HepG2 (cell line): ENCODE measurements around the gene PAPPA. TPM values are rescaled to one million over a fixed set of nuclear protein-coding genes. Genes with fewer than 3 reads are reported as not detected.
A peak's percentile ranks its signal among the peaks of the same experiment; 100 is the strongest.

ENCODE experiments used
- ATAC-seq: fragments of 200-7000 bp; cut with Tn5 transposase; 3 replicates; pipeline ENCODE4 v1.9.1; 2020; ENCODE audit warnings: mild to moderate bottlenecking, moderate library complexity
- BruUV-seq: library from RNA; stranded (reverse); fragments of 400-500 nt; replicated peaks from 2 replicates; lab custom pipeline; 2021; lab: Mats Ljungman, UMichigan
- CTCF ChIA-PET: fragments of 300-600 bp; formaldehyde crosslinking; extraction: SDS; loops from one replicate; lab custom pipeline; 2021; ENCODE audit warnings: low total read pairs, inconsistent platforms, low intra/inter-chr PET ratio; lab: Yijun Ruan, JAX
- POLR2A ChIA-PET: fragments of 350-600 bp; sonication (Branson Sonifier 250); formaldehyde crosslinking; loops from one replicate; lab custom pipeline; 2020; ENCODE audit warnings: antibody characterized with exemption, inconsistent platforms; lab: Yijun Ruan, JAX
- DNase-seq: peaks from one replicate; pipeline ENCODE4 v3.0.0-alpha.2; 2015; ENCODE audit warnings: low spot score
- FAIRE-seq: peaks from 3 replicates; lab custom pipeline; 2011; peaks lifted over from hg19 to GRCh38; lab: Jason Lieb, UNC
- H2AFZ ChIP-seq: one replicate; pipeline ENCODE4 v1.6.1; 2011; ENCODE audit warnings: low read length, inconsistent platforms
- H3K27ac ChIP-seq: fragments of 300-600 bp; 3 replicates; pipeline ENCODE4 v1.8.0; 2011; ENCODE audit warnings: mixed run types, mild to moderate bottlenecking, mixed read lengths, low read length, inconsistent platforms; ENCODE audit not compliant: insufficient read depth; ENCODE audit errors: extremely low read length
- H3K27me3 ChIP-seq, 2 experiments: fragments of 200-600 bp in 1 of 2; 2 replicates in 1 of 2; 3 replicates in 1 of 2; pipeline versions ENCODE4 v1.6.0 to v1.8.0; 2011; ENCODE audit warnings: low read length in 2 of 2, mild to moderate bottlenecking in 2 of 2, moderate library complexity in 2 of 2, inconsistent platforms in 1 of 2; ENCODE audit not compliant: insufficient read depth in 2 of 2, control insufficient read depth in 1 of 2
- H3K36me3 ChIP-seq, 2 experiments: fragments of 200-600 bp in 1 of 2; replicated peaks in 1 of 2; 2 replicates in 1 of 2; 3 replicates in 1 of 2; pipeline versions ENCODE4 v1.5.1 to v1.8.0; 2011; ENCODE audit warnings: low read length in 2 of 2, inconsistent platforms in 1 of 2; ENCODE audit not compliant: insufficient read depth in 2 of 2, control insufficient read depth in 1 of 2
- H3K4me1 ChIP-seq: 2 replicates; pipeline ENCODE4 v1.5.1; 2012; ENCODE audit warnings: low read length, inconsistent platforms; ENCODE audit not compliant: insufficient read depth
- H3K4me2 ChIP-seq: 2 replicates; pipeline ENCODE4 v1.6.0; 2011; ENCODE audit warnings: low read depth, low read length, inconsistent platforms
- H3K4me3 ChIP-seq, 3 experiments: fragments of 200-600 bp in 1 of 3; sonication (generic), shearing (Covaris generic) in 1 of 3; replicated peaks in 1 of 3; 2 replicates each; pipeline ENCODE4 v1.5.1; 2011 to 2016; ENCODE audit warnings: low read length in 3 of 3, inconsistent platforms in 2 of 3, low read depth in 2 of 3, mild to moderate bottlenecking in 2 of 3, control low read depth in 1 of 3, mixed read lengths in 1 of 3; ENCODE audit not compliant: insufficient read depth in 1 of 3
- H3K79me2 ChIP-seq: one replicate; pipeline ENCODE4 v1.6.1; 2011; ENCODE audit warnings: low read length, inconsistent platforms; ENCODE audit not compliant: insufficient read depth
- H3K9ac ChIP-seq: 2 replicates; pipeline ENCODE4 v1.6.0; 2011; ENCODE audit warnings: mild to moderate bottlenecking, low read depth, low read length, inconsistent platforms; ENCODE audit not compliant: insufficient read depth
- H3K9me3 ChIP-seq: 2 replicates; pipeline ENCODE4 v1.5.1; 2012; ENCODE audit warnings: mild to moderate bottlenecking, low read length
- H4K20me1 ChIP-seq: 2 replicates; pipeline ENCODE4 v1.6.0; 2011; ENCODE audit warnings: inconsistent platforms, mild to moderate bottlenecking, low read length, moderate library complexity; ENCODE audit not compliant: insufficient read depth
- BRCA1 ChIP-seq: sonication (generic); formaldehyde crosslinking; IDR thresholded peaks from 2 replicates; pipeline ENCODE4 v1.4.0; 2020; ENCODE audit warnings: missing genetic modification reagents
- FOXA1 ChIP-seq, 2 experiments: fragments of 450-650 bp in 1 of 2; sonication (generic) in 1 of 2; formaldehyde crosslinking in 1 of 2; IDR thresholded peaks; 2 replicates each; pipeline versions ENCODE4 v1.4.0 to v1.6.1; 2016 to 2020; ENCODE audit warnings: missing genetic modification reagents in 1 of 2
- KDM2A ChIP-seq: sonication (generic); formaldehyde crosslinking; IDR thresholded peaks from 2 replicates; pipeline ENCODE4 v1.4.0; 2020; ENCODE audit warnings: low read depth, missing genetic modification reagents, borderline replicate concordance
- NFYC ChIP-seq: IDR thresholded peaks from 2 replicates; pipeline ENCODE4 v1.6.1; 2016; ENCODE audit warnings: missing genetic modification reagents, missing compliant biosample characterization
- POLR2G ChIP-seq: fragments of 200-400 bp; formaldehyde crosslinking; IDR thresholded peaks from 2 replicates; pipeline ENCODE4 v1.6.1; 2018; ENCODE audit warnings: mild to moderate bottlenecking, low read depth, low read length, moderate library complexity
- SALL1 ChIP-seq: sonication (generic); formaldehyde crosslinking; IDR thresholded peaks from 2 replicates; pipeline ENCODE4 v1.8.0; 2022; ENCODE audit warnings: mild to moderate bottlenecking, missing genetic modification reagents
- SOX6 ChIP-seq, 2 experiments: fragments of 450-650 bp in 1 of 2; sonication (generic) in 1 of 2; formaldehyde crosslinking in 1 of 2; IDR thresholded peaks; 2 replicates each; pipeline versions ENCODE4 v1.4.0 to v1.6.1; 2017 to 2020; ENCODE audit warnings: antibody characterized with exemption in 1 of 2, mild to moderate bottlenecking in 1 of 2, missing genetic modification reagents in 1 of 2
- WIZ ChIP-seq: sonication (generic); formaldehyde crosslinking; IDR thresholded peaks from 2 replicates; pipeline ENCODE4 v1.5.1; 2020; ENCODE audit warnings: mild to moderate bottlenecking, missing genetic modification reagents
- ZBTB20 ChIP-seq: sonication (generic); formaldehyde crosslinking; IDR thresholded peaks from 2 replicates; pipeline ENCODE4 v1.8.1; 2023; ENCODE audit warnings: missing genetic modification reagents, low read depth, mild to moderate bottlenecking, borderline replicate concordance
- ZNF207 ChIP-seq: fragments of 450-650 bp; IDR thresholded peaks from 2 replicates; pipeline ENCODE4 v1.6.1; 2016; ENCODE audit warnings: antibody characterized with exemption, borderline replicate concordance
- ZNF263 ChIP-seq: sonication (generic); formaldehyde crosslinking; IDR thresholded peaks from 2 replicates; pipeline ENCODE4 v1.4.0; 2020; ENCODE audit warnings: missing genetic modification reagents
- ZNF552 ChIP-seq: sonication (generic); formaldehyde crosslinking; IDR thresholded peaks from 2 replicates; pipeline ENCODE4 v1.9.0; 2022; ENCODE audit warnings: missing genetic modification reagents, mild to moderate bottlenecking, borderline replicate concordance
- WGBS: methylation state at CpG from one replicate; pipeline ENCODE4 v1.1.6; 2017; ENCODE audit warnings: low lambda C conversion rate; 5-methylcytosine and 5-hydroxymethylcytosine counted together
- in situ Hi-C: cut with HindIII; loops from 2 replicates; pipeline ENCODE4 v1.10.0; 2017; ENCODE audit warnings: low pct_unique_long_range_greater_than_20kb; ENCODE audit not compliant: extremely low pct_ligation_motif_present
- intact Hi-C: fragments of 100-400 bp; cut with micrococcal nuclease; formaldehyde crosslinking; loops from one replicate; pipeline ENCODE4 v1.10.0; 2022; ENCODE audit not compliant: unreplicated experiment
- polyA plus RNA-seq, 8 experiments: library from polyadenylated mRNA; depleted of rRNA in 3 of 8; stranded (reverse) in 7 of 8; unstranded in 1 of 8; fragments of >200 nt; fragmentation: Illumina TruSeq in 4 of 8; extraction: Trizol in 4 of 8; gene quantifications; 2 replicates each; pipeline versions ENCODE4 v1.2.1 to v1.2.3, GENCODE V29; 2011 to 2016; ENCODE audit warnings: low read depth in 4 of 8, missing spikeins in 1 of 8, mixed read lengths in 1 of 8; ENCODE audit not compliant: insufficient read depth in 1 of 8
- total RNA-seq, 5 experiments: library from RNA; depleted of rRNA; stranded (reverse); fragments of >200 nt; fragmentation: Illumina TruSeq; extraction: Trizol; gene quantifications; 2 replicates each; pipeline ENCODE4 v1.2.3, GENCODE V29; 2016; ENCODE audit warnings: low read depth in 1 of 5
- TF ChIP-seq, protein P1 (sequence below): sonication (generic); formaldehyde crosslinking; IDR thresholded peaks from 2 replicates; pipeline ENCODE4 v1.8.0; 2022; ENCODE audit warnings: missing genetic modification reagents, low read depth, mild to moderate bottlenecking, borderline replicate concordance
- TF ChIP-seq, protein P2 (sequence below): sonication (generic); formaldehyde crosslinking; IDR thresholded peaks from 2 replicates; pipeline ENCODE4 v1.5.0; 2020; ENCODE audit warnings: mild to moderate bottlenecking, missing genetic modification reagents
- TF ChIP-seq, protein P3 (sequence below): sonication (generic); formaldehyde crosslinking; IDR thresholded peaks from 2 replicates; pipeline ENCODE4 v1.5.1; 2020; ENCODE audit warnings: missing genetic modification reagents, mild to moderate bottlenecking, borderline replicate concordance

The PAPPA gene
- total and polyA plus RNA-seq, 2 of the 13 experiments (the other 11 are each of a cell fraction or from before 2014, with no cell fraction given), result 0.09 to 0.11 TPM

DNA sequence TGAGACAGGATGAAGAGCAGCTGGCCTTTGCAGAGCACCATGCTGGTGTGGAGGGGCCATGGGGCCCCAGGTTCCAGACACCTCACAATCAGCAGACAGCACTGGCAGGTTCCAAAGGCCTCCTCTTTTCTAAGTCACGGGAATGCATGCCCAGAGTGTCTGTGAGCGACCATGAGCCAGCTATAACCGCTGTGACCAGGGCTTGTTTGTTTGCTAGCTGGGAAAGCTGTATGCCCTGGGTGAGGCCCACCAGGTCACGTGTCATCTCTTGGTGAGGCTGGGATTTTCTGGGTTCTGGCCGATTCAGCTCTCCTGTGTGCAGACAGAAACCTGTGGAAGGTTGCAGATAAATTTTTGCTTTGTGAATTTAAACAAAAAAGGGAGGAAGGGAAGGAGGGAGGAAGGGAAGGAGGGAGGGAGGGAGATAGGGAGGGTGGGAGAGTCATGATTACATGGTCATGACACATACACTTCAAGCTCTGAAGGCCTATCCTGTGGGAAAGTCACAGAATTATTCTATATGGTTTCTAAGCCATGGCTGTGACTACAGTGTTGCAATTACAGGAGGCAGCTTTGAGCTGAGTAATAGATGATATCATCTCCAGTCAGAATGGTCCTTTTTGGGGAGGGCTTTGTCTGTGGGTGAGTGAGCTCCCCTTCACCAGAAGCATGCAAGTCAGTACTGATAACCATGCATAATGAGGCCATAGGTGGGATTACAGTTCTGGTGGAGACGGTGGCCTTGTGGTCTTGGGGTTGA lies 37.2 kb downstream of the PAPPA start (continued):
- TF ChIP-seq ZNF207 (no peak), FOXA1 (IDR thresholded peaks at IDR 0.05) (no peak), FOXA1 (CRISPR knock-in tag; IDR thresholded peaks at IDR 0.05) (no peak)
- TF ChIP-seq, protein P1, sequence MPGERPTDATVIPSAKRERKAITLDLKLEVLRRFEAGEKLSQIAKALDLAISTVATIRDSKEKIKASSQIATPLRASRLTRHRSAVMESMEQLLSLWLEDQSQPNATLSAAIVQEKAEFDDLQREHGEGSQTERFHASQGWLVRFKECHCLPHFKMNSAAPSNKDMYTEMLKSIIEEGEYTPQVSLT (CRISPR knock-in tag), result no peak

DNA sequence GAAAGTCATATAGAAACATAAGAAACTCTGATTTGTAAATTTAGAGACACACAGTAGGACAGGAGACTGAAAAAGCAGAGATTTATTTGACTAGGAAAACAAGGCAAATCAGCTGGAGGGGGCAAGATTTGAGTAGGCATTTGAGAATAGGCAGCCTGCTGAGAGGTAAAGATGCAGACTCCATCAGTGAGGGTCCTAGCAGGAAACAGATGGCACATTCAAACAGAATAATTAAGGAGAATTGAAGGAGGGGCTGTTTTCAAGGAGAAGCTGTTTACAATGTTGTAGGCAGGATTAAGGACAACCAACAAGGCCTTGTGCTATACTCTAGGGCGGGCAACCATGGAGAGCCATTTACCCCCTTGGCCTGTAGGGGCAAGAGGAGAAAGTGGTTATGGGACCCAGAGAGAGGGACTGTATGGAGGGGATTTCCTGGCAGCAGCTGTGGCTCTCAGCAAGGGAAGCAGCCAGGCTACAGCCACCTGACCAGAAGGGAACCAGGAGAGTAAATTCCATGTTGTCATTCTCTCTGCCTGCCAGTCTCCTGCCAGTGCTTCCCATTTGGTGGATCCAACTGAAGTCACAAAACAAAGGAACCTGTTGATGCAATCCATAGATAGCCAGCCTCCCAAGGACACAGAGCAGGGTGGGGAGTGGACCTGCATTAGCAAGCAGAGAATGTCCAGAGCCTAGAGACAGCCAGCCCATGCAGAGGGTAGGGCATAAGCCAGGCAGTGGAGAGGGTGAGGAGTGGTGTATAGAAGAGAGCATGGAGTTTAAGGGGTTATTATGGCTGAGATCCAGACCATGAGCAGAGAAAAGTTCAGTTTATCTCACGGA lies 38.2 kb downstream of the PAPPA start:
- no TSS peak for BruUV-seq
- Histone ChIP-seq H3K27me3 (0 out of 5 replicates have a peak, but pooled peaks cover 0 to 5% of the 10 kb centered on the region in 2 experiments), H3K36me3 (no peaks in the 10 kb centered on the region), H2AFZ (no peak overlapping the region), H3K4me1 (peaks cover 15% of the 10 kb centered on the region), H3K9ac (no peak overlapping the region), H3K27ac (no peak overlapping the region), H3K9me3 (no peaks in the 10 kb centered on the region), H4K20me1 (no peaks in the 10 kb centered on the region), H3K4me2 (no peak overlapping the region), H3K4me3 (no peak overlapping the region), H3K79me2 (no peaks in the 10 kb centered on the region)
- in situ Hi-C loops (no loop called here), intact Hi-C loops (loop anchor here (1.0 kb wide), 1 partner anchor 17 kb away; no protein-coding TSS in a partner anchor)
- CTCF ChIA-PET, result no interaction called here
- POLR2A ChIA-PET, result no interaction called here
- ATAC-seq (peak; percentile 83), FAIRE-seq (no peak), DNase-seq (peak; percentile 38)
- 59% methylated on average over 2 of the region's 2 CpGs for WGBS
- TF ChIP-seq BRCA1 (CRISPR knock-in tag) (no peak), ZNF263 (CRISPR knock-in tag) (no peak), ZBTB20 (CRISPR knock-in tag) (no peak), KDM2A (CRISPR knock-in tag) (no peak), SOX6 (IDR thresholded peaks at IDR 0.05) (no peak), SOX6 (CRISPR knock-in tag; IDR thresholded peaks at IDR 0.05) (peak; percentile 42; the same call in 1 of the 2 replicates), ZNF552 (CRISPR knock-in tag) (no peak), SALL1 (CRISPR knock-in tag) (0 out of 2 replicates have a peak, but pooled peaks have one; percentile 12), POLR2G (no peak), WIZ (CRISPR knock-in tag) (no peak), NFYC (no peak)
- TF ChIP-seq, protein P2, sequence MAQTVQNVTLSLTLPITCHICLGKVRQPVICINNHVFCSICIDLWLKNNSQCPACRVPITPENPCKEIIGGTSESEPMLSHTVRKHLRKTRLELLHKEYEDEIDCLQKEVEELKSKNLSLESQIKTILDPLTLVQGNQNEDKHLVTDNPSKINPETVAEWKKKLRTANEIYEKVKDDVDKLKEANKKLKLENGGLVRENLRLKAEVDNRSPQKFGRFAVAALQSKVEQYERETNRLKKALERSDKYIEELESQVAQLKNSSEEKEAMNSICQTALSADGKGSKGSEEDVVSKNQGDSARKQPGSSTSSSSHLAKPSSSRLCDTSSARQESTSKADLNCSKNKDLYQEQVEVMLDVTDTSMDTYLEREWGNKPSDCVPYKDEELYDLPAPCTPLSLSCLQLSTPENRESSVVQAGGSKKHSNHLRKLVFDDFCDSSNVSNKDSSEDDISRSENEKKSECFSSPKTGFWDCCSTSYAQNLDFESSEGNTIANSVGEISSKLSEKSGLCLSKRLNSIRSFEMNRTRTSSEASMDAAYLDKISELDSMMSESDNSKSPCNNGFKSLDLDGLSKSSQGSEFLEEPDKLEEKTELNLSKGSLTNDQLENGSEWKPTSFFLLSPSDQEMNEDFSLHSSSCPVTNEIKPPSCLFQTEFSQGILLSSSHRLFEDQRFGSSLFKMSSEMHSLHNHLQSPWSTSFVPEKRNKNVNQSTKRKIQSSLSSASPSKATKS (CRISPR knock-in tag), result no peak
- TF ChIP-seq, protein P3, sequence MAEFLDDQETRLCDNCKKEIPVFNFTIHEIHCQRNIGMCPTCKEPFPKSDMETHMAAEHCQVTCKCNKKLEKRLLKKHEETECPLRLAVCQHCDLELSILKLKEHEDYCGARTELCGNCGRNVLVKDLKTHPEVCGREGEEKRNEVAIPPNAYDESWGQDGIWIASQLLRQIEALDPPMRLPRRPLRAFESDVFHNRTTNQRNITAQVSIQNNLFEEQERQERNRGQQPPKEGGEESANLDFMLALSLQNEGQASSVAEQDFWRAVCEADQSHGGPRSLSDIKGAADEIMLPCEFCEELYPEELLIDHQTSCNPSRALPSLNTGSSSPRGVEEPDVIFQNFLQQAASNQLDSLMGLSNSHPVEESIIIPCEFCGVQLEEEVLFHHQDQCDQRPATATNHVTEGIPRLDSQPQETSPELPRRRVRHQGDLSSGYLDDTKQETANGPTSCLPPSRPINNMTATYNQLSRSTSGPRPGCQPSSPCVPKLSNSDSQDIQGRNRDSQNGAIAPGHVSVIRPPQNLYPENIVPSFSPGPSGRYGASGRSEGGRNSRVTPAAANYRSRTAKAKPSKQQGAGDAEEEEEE (CRISPR knock-in tag), result no peak
